ENCODE measurements around the gene OCRL. TPM values are rescaled to one million over a fixed set of nuclear protein-coding genes. Genes with fewer than 3 reads are reported as not detected.

OCRL gene
- total RNA-seq, 6 donors from 2014 or later = 11.8 to 22.0 (median 17.7) TPM

DNA sequence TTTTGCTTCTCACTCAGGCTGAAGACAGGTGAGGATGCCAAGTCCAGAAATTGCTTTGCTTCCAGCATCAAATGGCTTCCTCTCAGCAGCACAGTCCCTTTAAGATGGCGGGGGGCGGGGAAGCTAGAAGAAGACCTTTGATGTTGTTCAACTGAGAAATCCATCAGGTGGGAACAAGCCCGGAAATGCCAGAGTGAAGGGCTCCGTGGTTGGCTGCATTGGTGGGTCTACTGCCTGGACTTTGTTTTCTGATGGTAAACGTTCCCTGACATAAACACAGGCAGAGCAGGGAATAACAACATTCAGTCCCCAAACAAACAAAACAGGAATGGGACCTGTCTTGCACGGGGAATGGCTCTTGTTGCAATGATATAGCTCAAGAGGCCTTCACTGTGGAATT lies 77.4 kb downstream of the OCRL start:
- no peak for TF ChIP-seq POLR2A (IDR thresholded peaks at IDR 0.05)
- no peak for TF ChIP-seq CTCF (IDR thresholded peaks at IDR 0.05)
- no peak for TF ChIP-seq EP300 (IDR thresholded peaks at IDR 0.05)
- no peak for TF ChIP-seq POLR2AphosphoS5 (IDR thresholded peaks at IDR 0.05)
- WGBS, 2 donors = 66 to 75% methylated on average over 2 to 6 of the region's 6 CpGs

GRCh38 chrX:129618997-129619396 lies 78.9 kb downstream of the OCRL start:
- Histone ChIP-seq H3K4me3 (no peak overlapping the region), H3K27ac (no peak overlapping the region), H3K36me3 (no peaks in the 10 kb centered on the region), H3K4me1 (no peaks in the 10 kb centered on the region), H3K9me3 (no peaks in the 10 kb centered on the region), H3K27me3 (no peaks in the 10 kb centered on the region)
- no peak for TF ChIP-seq EP300 (IDR thresholded peaks at IDR 0.05)
- TF ChIP-seq CTCF (IDR thresholded peaks at IDR 0.05) = no peak
- no peak for TF ChIP-seq POLR2A (IDR thresholded peaks at IDR 0.05)
- no peak for TF ChIP-seq POLR2AphosphoS5 (IDR thresholded peaks at IDR 0.05)
- DNase-seq = no peak
- 64 to 87% methylated on average over 3 to 4 of the region's 4 CpGs for WGBS, 2 donors
- ATAC-seq (ENCODE audit: low FRiP score in 2 of 2) = no peak

More for the DNA sequence above, 77.4 kb downstream of the OCRL start:
- no peak for DNase-seq
- no peak for ATAC-seq (ENCODE audit: low FRiP score in 2 of 2)
- no peak overlapping the region for H3K4me3 ChIP-seq
- no peaks in the 10 kb centered on the region for H3K36me3 ChIP-seq
- H3K27ac ChIP-seq = no peak overlapping the region
- H3K9me3 ChIP-seq = no peaks in the 10 kb centered on the region
- H3K4me1 ChIP-seq = no peaks in the 10 kb centered on the region
- no peaks in the 10 kb centered on the region for H3K27me3 ChIP-seq

GRCh38 chrX:129622757-129623301 lies 82.8 kb downstream of the OCRL start:
- Histone ChIP-seq H3K27ac (no peak overlapping the region), H3K9me3 (no peaks in the 10 kb centered on the region), H3K4me3 (no peak overlapping the region), H3K36me3 (no peaks in the 10 kb centered on the region), H3K27me3 (no peaks in the 10 kb centered on the region), H3K4me1 (no peaks in the 10 kb centered on the region)
- no peak for ATAC-seq (ENCODE audit: low FRiP score in 2 of 2)
- WGBS, 2 donors = 65 to 81% methylated on average over 4 to 10 of the region's 10 CpGs
- DNase-seq = no peak
- TF ChIP-seq EP300 (IDR thresholded peaks at IDR 0.05) (no peak), POLR2A (IDR thresholded peaks at IDR 0.05) (no peak), POLR2AphosphoS5 (IDR thresholded peaks at IDR 0.05) (no peak), CTCF (IDR thresholded peaks at IDR 0.05) (no peak)

DNA sequence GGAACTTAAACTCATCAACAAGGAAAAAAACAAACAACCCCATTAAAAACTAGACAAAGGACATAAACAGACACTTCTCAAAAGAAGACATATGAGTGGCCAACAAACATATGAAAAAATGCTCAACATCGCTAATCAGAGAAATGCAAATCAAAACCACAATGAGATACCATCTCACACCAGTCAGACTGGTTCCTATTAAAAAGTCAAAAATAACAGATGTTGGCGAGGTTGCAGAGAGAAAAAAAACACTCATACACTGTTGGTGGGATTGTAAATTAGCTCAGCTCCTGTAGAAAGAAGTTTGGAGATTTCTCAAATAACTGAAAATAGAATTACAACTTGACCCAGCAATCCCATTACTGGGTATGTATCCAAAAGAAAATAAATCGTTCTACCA lies 86.0 kb downstream of the OCRL start:
- H3K4me3 ChIP-seq = no peak overlapping the region
- DNase-seq (no peak), ATAC-seq (ENCODE audit: low FRiP score in 2 of 2) (no peak)
- H3K27ac ChIP-seq = no peak overlapping the region
- H3K36me3 ChIP-seq = no peaks in the 10 kb centered on the region
- TF ChIP-seq CTCF (IDR thresholded peaks at IDR 0.05) (no peak), EP300 (IDR thresholded peaks at IDR 0.05) (no peak), POLR2AphosphoS5 (IDR thresholded peaks at IDR 0.05) (no peak), POLR2A (IDR thresholded peaks at IDR 0.05) (no peak)
- no peaks in the 10 kb centered on the region for H3K27me3 ChIP-seq
- no peaks in the 10 kb centered on the region for H3K9me3 ChIP-seq
- H3K4me1 ChIP-seq = no peaks in the 10 kb centered on the region
- 56 to 61% methylated on average over 3 of the region's 3 CpGs for WGBS, 2 donors

GRCh38 chrX:129629837-129630236 lies 89.8 kb downstream of the OCRL start:
- DNase-seq (no peak), ATAC-seq (ENCODE audit: low FRiP score in 2 of 2) (no peak)
- 74 to 98% methylated on average over 7 of the region's 7 CpGs for WGBS, 2 donors

More at GRCh38 chrX:129629837-129630236, 89.8 kb downstream of the OCRL start:
- Histone ChIP-seq H3K4me1 (no peaks in the 10 kb centered on the region), H3K9me3 (no peaks in the 10 kb centered on the region), H3K27me3 (no peaks in the 10 kb centered on the region), H3K36me3 (no peaks in the 10 kb centered on the region), H3K27ac (no peak overlapping the region), H3K4me3 (no peak overlapping the region)
- TF ChIP-seq POLR2A (IDR thresholded peaks at IDR 0.05) (no peak), CTCF (IDR thresholded peaks at IDR 0.05) (no peak), EP300 (IDR thresholded peaks at IDR 0.05) (no peak), POLR2AphosphoS5 (IDR thresholded peaks at IDR 0.05) (no peak)

All from upper lobe of left lung (tissue), 6 donors.